ENCODE results near the gene ATP6V1A. TPM values are rescaled to one million over a fixed set of nuclear protein-coding genes. Genes with fewer than 3 reads are reported as not detected.

The ATP6V1A gene
- total RNA-seq, 1 experiment from 2014 or later, result 43.8 TPM

DNA sequence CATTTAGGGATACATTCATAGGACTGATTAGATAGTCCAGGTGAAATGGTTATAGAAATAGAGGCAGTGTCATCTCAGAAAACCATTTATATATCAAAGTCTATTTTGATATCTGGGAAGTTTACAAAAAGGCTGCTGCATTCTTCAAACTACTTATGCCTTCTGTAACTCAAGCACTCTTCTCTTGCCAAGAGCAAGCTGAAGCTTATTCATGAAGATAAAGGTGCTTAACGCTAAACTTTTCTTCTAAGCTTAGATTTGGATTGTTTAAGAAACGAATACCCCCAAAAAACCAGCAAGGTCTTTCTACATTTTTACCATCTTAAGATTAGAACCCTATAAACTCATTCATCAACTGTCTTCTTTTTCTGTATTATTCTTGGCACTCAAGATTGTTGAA is 27.1 kb upstream of the ATP6V1A start:
- intact Hi-C loops (cut with micrococcal nuclease), result no loop called here

DNA sequence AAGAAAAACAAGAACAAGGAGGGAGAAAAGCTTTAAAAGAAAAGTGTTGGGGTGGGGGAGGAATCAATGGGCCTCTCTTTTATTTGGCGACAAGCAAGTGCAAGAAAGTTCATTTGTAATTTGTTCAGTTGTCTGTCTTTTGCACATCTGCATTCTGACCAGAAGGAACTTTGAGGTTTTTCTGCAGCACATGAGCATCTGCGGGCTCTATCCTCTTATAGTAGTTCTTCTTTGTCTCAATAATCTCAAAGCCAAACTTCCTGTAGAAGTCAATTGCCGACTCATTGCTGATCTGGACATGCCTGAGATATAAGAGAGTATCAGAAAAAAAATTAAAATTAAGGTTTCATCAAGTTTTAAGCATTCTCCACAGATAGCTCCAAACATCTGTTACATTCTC is 25.2 kb upstream of the ATP6V1A start:
- CTCF ChIA-PET, result no interaction called here
- peaks cover 26% of the 10 kb centered on the region for H4K20me1 ChIP-seq (ENCODE audit: low read length)
- no peaks in the 10 kb centered on the region for H3K9me3 ChIP-seq (ENCODE audit: low read length)
- no peaks in the 10 kb centered on the region for H3K9me2 ChIP-seq (replicated peaks; ENCODE audit: low read length)
- H3K79me2 ChIP-seq (ENCODE audit: low read length), result peaks cover 39% of the 10 kb centered on the region
- H2AFZ ChIP-seq (ENCODE audit: low read length), result no peak overlapping the region
- BruUV-seq (replicated peaks), result no TSS peak
- no peak overlapping the region for H3K27ac ChIP-seq (ENCODE audit: low read length)
- no peaks in the 10 kb centered on the region for H3K4me1 ChIP-seq (ENCODE audit: insufficient read depth, low read length)
- intact Hi-C loops (cut with micrococcal nuclease), result no loop called here
- H3K27me3 ChIP-seq (ENCODE audit: low read length), result no peaks in the 10 kb centered on the region
- ATAC-seq (no peak), DNase-seq (no peak)
- no peak overlapping the region for H3K4me3 ChIP-seq (ENCODE audit: low read length)
- no peak overlapping the region for H3K9ac ChIP-seq (ENCODE audit: low read length)
- peaks cover 62% of the 10 kb centered on the region for H3K36me3 ChIP-seq (ENCODE audit: low read depth, low read length)
- no peaks in the 10 kb centered on the region for H3F3A ChIP-seq (ENCODE audit: low read length, unreplicated experiment)
- TF ChIP-seq EZH2phosphoT487 (IDR thresholded peaks at IDR 0.05; ENCODE audit: borderline replicate concordance, low read length), result no peak
- no peak for TF ChIP-seq EZH2 (IDR thresholded peaks at IDR 0.05; ENCODE audit: low read length, unreplicated experiment)
- TF ChIP-seq, protein P1, sequence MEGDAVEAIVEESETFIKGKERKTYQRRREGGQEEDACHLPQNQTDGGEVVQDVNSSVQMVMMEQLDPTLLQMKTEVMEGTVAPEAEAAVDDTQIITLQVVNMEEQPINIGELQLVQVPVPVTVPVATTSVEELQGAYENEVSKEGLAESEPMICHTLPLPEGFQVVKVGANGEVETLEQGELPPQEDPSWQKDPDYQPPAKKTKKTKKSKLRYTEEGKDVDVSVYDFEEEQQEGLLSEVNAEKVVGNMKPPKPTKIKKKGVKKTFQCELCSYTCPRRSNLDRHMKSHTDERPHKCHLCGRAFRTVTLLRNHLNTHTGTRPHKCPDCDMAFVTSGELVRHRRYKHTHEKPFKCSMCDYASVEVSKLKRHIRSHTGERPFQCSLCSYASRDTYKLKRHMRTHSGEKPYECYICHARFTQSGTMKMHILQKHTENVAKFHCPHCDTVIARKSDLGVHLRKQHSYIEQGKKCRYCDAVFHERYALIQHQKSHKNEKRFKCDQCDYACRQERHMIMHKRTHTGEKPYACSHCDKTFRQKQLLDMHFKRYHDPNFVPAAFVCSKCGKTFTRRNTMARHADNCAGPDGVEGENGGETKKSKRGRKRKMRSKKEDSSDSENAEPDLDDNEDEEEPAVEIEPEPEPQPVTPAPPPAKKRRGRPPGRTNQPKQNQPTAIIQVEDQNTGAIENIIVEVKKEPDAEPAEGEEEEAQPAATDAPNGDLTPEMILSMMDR (conservative IDR thresholded peaks at IDR 0.05; ENCODE audit: low read depth, low read length), result no peak
- no peak overlapping the region for H3K4me2 ChIP-seq (ENCODE audit: low read length)
- POLR2A ChIA-PET (ENCODE audit: unreplicated experiment), result interaction anchor here (0.7 kb wide), 1 partner anchor 13 kb away, joined by 3 read pairs; no protein-coding TSS in a partner anchor

More for the DNA sequence above, 27.1 kb upstream of the ATP6V1A start:
- H3K36me3 ChIP-seq (ENCODE audit: low read depth, low read length), result peaks cover 63% of the 10 kb centered on the region
- no peak overlapping the region for H3K4me3 ChIP-seq (ENCODE audit: low read length)
- no peaks in the 10 kb centered on the region for H3K4me1 ChIP-seq (ENCODE audit: insufficient read depth, low read length)
- H3K9ac ChIP-seq (ENCODE audit: low read length), result no peak overlapping the region
- ATAC-seq, result no peak
- no peaks in the 10 kb centered on the region for H3K27me3 ChIP-seq (ENCODE audit: low read length)
- H3K9me3 ChIP-seq (ENCODE audit: low read length), result no peaks in the 10 kb centered on the region
- H3K4me2 ChIP-seq (ENCODE audit: low read length), result no peak overlapping the region
- H2AFZ ChIP-seq (ENCODE audit: low read length), result no peak overlapping the region
- no TSS peak for BruUV-seq (replicated peaks)
- H3K27ac ChIP-seq (ENCODE audit: low read length), result no peak overlapping the region
- peaks cover 20% of the 10 kb centered on the region for H3K79me2 ChIP-seq (ENCODE audit: low read length)
- no peaks in the 10 kb centered on the region for H3K9me2 ChIP-seq (replicated peaks; ENCODE audit: low read length)
- ChIA-PET CTCF (no interaction called here), POLR2A (ENCODE audit: unreplicated experiment) (no interaction called here)
- peaks cover 17% of the 10 kb centered on the region; the same call in 1 of the 2 replicates for H4K20me1 ChIP-seq (ENCODE audit: low read length)
- no peaks in the 10 kb centered on the region for H3F3A ChIP-seq (ENCODE audit: low read length, unreplicated experiment)
- no peak for DNase-seq
- TF ChIP-seq, protein P1 (conservative IDR thresholded peaks at IDR 0.05; ENCODE audit: low read depth, low read length), result no peak
- TF ChIP-seq EZH2 (IDR thresholded peaks at IDR 0.05; ENCODE audit: low read length, unreplicated experiment), result no peak
- no peak for TF ChIP-seq EZH2phosphoT487 (IDR thresholded peaks at IDR 0.05; ENCODE audit: borderline replicate concordance, low read length)

DNA sequence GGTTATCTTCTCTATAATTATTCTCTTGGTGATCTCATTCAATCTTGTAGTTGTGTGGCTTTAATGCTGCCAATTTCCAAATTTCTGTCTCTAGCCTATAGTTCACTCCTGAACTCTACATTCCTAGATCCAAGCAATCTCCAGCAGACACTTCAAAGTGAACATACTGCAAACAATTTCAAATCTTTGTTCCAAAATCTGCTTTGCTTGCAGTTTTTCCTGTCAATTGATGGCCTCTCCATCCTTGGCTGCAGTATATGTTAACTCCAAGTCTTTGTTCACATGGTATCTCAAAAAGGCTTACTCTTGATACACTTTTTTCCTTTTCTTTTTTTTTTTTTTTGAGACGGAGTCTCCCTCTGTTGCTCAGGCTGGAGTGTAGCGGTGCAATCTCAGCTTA is 18.2 kb upstream of the ATP6V1A start:
- intact Hi-C loops (cut with micrococcal nuclease), result no loop called here

More for the DNA sequence above, 18.2 kb upstream of the ATP6V1A start:
- Histone ChIP-seq H3F3A (ENCODE audit: low read length, unreplicated experiment) (no peaks in the 10 kb centered on the region), H3K36me3 (ENCODE audit: low read depth, low read length) (peaks cover 29% of the 10 kb centered on the region; the same call in 1 of the 2 replicates), H3K4me2 (ENCODE audit: low read length) (no peak overlapping the region), H3K9me3 (ENCODE audit: low read length) (no peaks in the 10 kb centered on the region), H3K27ac (ENCODE audit: low read length) (no peak overlapping the region), H3K9me2 (replicated peaks; ENCODE audit: low read length) (no peaks in the 10 kb centered on the region), H3K9ac (ENCODE audit: low read length) (no peak overlapping the region), H3K27me3 (ENCODE audit: low read length) (no peaks in the 10 kb centered on the region), H3K79me2 (ENCODE audit: low read length) (peaks cover 100% of the 10 kb centered on the region), H3K4me1 (ENCODE audit: insufficient read depth, low read length) (no peaks in the 10 kb centered on the region), H2AFZ (ENCODE audit: low read length) (no peak overlapping the region), H3K4me3 (ENCODE audit: low read length) (no peak overlapping the region), H4K20me1 (ENCODE audit: low read length) (peaks cover 64% of the 10 kb centered on the region)
- no peak for DNase-seq
- ATAC-seq, result no peak
- TF ChIP-seq EZH2phosphoT487 (IDR thresholded peaks at IDR 0.05; ENCODE audit: borderline replicate concordance, low read length) (no peak), EZH2 (IDR thresholded peaks at IDR 0.05; ENCODE audit: low read length, unreplicated experiment) (no peak)
- TF ChIP-seq, protein P1 (conservative IDR thresholded peaks at IDR 0.05; ENCODE audit: low read depth, low read length), result no peak
- CTCF ChIA-PET, result interaction anchor here (0.7 kb wide), 1 partner anchor 994 kb away, joined by 4 read pairs; no protein-coding TSS in a partner anchor
- BruUV-seq (replicated peaks), result no TSS peak
- POLR2A ChIA-PET (ENCODE audit: unreplicated experiment), result no interaction called here

Data from PC-3 (cell line).